ENCODE measurements around the gene DNAH9.

DNA sequence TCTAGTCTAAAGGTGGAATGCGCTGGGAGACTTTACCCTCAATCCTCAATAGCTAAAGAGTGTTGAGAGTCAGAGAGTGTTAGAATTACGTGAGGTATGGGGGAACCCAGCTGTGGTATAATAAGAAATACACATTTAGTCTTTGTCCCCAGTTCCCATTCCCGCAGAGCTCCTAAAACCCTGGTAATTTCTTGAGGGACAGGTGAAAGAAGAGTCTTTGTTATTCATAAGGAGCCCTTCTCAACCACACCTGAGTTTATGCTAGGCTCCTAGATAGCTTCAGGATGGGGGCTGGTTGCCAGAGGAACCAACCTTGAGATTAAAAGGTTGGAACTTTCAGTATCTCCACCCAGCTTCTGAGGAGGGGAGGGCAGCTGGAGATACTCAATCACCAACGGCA lies 393.2 kb downstream of the DNAH9 start:
- TF ChIP-seq, protein P1, sequence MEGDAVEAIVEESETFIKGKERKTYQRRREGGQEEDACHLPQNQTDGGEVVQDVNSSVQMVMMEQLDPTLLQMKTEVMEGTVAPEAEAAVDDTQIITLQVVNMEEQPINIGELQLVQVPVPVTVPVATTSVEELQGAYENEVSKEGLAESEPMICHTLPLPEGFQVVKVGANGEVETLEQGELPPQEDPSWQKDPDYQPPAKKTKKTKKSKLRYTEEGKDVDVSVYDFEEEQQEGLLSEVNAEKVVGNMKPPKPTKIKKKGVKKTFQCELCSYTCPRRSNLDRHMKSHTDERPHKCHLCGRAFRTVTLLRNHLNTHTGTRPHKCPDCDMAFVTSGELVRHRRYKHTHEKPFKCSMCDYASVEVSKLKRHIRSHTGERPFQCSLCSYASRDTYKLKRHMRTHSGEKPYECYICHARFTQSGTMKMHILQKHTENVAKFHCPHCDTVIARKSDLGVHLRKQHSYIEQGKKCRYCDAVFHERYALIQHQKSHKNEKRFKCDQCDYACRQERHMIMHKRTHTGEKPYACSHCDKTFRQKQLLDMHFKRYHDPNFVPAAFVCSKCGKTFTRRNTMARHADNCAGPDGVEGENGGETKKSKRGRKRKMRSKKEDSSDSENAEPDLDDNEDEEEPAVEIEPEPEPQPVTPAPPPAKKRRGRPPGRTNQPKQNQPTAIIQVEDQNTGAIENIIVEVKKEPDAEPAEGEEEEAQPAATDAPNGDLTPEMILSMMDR (optimal IDR thresholded peaks at IDR 0.05 in 1 of 3, IDR thresholded peaks at IDR 0.05 in 1 of 3, conservative IDR thresholded peaks at IDR 0.05 in 1 of 3; ENCODE audit: extremely low read depth in 1 of 3, insufficient read depth in 2 of 3, low read length in 3 of 3), result no peak
- TF ChIP-seq EZH2 (IDR thresholded peaks at IDR 0.05; ENCODE audit: low read length), result no peak
